IPS DF 4.7 (cell line): ENCODE measurements around the gene C10orf143.
"Not testable (repeated sequence)": the region's sequence is repeated elsewhere in the genome, so short reads cannot be mapped to it uniquely, and the experiment has no call there.

Source experiments
- DNase-seq: peaks from one replicate; pipeline ENCODE4 v3.0.0-alpha.2; 2013; ENCODE audit warnings: low spot score; ENCODE audit errors: extremely low read depth

C10orf143 gene

GRCh38 chr10:130110246-130111112, at the start of gene C10orf143:
Gene C10orf143, minus strand, starts transcription at chr10:130110830. Its CDS starts 58 bp downstream, at chr10:130110772.
- no peak for DNase-seq

GRCh38 chr10:130159192-130159794, 48.7 kb upstream of the C10orf143 start:
- DNase-seq = no peak

GRCh38 chr10:130146042-130146441, 35.4 kb upstream of the C10orf143 start:
- DNase-seq = no peak

GRCh38 chr10:130141878-130142277, 31.2 kb upstream of the C10orf143 start:
- DNase-seq = no peak

GRCh38 chr10:130141460-130141859, 30.8 kb upstream of the C10orf143 start:
- DNase-seq = no peak

- DNase-seq = no peak
These were observed 30.4 kb upstream of the C10orf143 start for GRCh38 chr10:130141038-130141437.

- DNase-seq = no peak
These were observed 29.8 kb upstream of the C10orf143 start for GRCh38 chr10:130140425-130140824.

- no peak for DNase-seq
These were observed 27.8 kb upstream of the C10orf143 start for GRCh38 chr10:130138479-130138866.

- DNase-seq = no peak
These were observed 27.2 kb upstream of the C10orf143 start for GRCh38 chr10:130137659-130138478.

GRCh38 chr10:130137090-130137448, 26.4 kb upstream of the C10orf143 start:
- no peak for DNase-seq

GRCh38 chr10:130136226-130137089, 25.8 kb upstream of the C10orf143 start, which contains the start of gene GLRX3:
Gene GLRX3, plus strand, starts transcription at chr10:130136391. Its CDS starts 30 bp downstream, at chr10:130136421.
- peak; percentile 19 for DNase-seq

- no peak for DNase-seq
These were observed 25.1 kb upstream of the C10orf143 start for GRCh38 chr10:130135676-130136225.

- no peak for DNase-seq
These were observed 18.3 kb upstream of the C10orf143 start for GRCh38 chr10:130128922-130129321.

GRCh38 chr10:130128062-130128781, 17.6 kb upstream of the C10orf143 start:
- DNase-seq = no peak

GRCh38 chr10:130127364-130128061, 16.9 kb upstream of the C10orf143 start:
- DNase-seq = no peak

- DNase-seq = no peak
These were observed 11.0 kb upstream of the C10orf143 start for GRCh38 chr10:130121486-130122079.

GRCh38 chr10:130117535-130117934, 6.9 kb upstream of the C10orf143 start:
- not testable (repeated sequence) for DNase-seq

GRCh38 chr10:130116942-130117341, 6.3 kb upstream of the C10orf143 start:
- DNase-seq = not testable (repeated sequence)

- no peak for DNase-seq
These were observed 2.2 kb upstream of the C10orf143 start for GRCh38 chr10:130112821-130113220.
